Osteoblast (primary cell): ENCODE data around the gene CMTM1. TPM values are rescaled to one million over a fixed set of nuclear protein-coding genes. Genes with fewer than 3 reads are reported as not detected.

ENCODE experiments used
- DNase-seq: peaks from one replicate; pipeline ENCODE4 v3.0.0; 2011; ENCODE audit warnings: low spot score, mixed read lengths; ENCODE audit not compliant: insufficient read length; ENCODE audit errors: missing footprints
- H2AFZ ChIP-seq: 2 replicates; pipeline ENCODE4 v1.6.0; 2011; ENCODE audit warnings: mild to moderate bottlenecking, low read length
- H3K27ac ChIP-seq: 2 replicates; pipeline ENCODE4 v1.5.1; 2011; ENCODE audit warnings: mild to moderate bottlenecking, low read depth, low read length, moderate library complexity
- H3K27me3 ChIP-seq: 2 replicates; pipeline ENCODE4 v1.6.0; 2012; ENCODE audit warnings: mild to moderate bottlenecking, control low read depth, inconsistent platforms, low read length, moderate library complexity; ENCODE audit not compliant: insufficient read depth
- H3K36me3 ChIP-seq: 2 replicates; pipeline ENCODE4 v1.5.1; 2011; ENCODE audit warnings: mild to moderate bottlenecking, low read length, control low read depth, moderate library complexity; ENCODE audit not compliant: insufficient read depth
- H3K4me1 ChIP-seq: 2 replicates; pipeline ENCODE4 v1.5.1; 2011; ENCODE audit warnings: mild to moderate bottlenecking, low read length, control low read depth, moderate library complexity; ENCODE audit not compliant: insufficient read depth
- H3K4me2 ChIP-seq: 2 replicates; pipeline ENCODE4 v1.6.0; 2011; ENCODE audit warnings: mild to moderate bottlenecking, low read length; ENCODE audit not compliant: insufficient read depth
- H3K4me3 ChIP-seq: fragments of 200-600 bp; sonication (generic); 3 replicates; pipeline ENCODE4 v1.5.1; 2012; ENCODE audit warnings: mild to moderate bottlenecking, low read length, inconsistent platforms; ENCODE audit not compliant: insufficient read depth
- H3K79me2 ChIP-seq: 2 replicates; pipeline ENCODE4 v1.6.0; 2012; ENCODE audit warnings: mild to moderate bottlenecking, low read length, control low read depth, inconsistent platforms; ENCODE audit not compliant: insufficient read depth
- H3K9me3 ChIP-seq: 2 replicates; pipeline ENCODE4 v1.5.1; 2011; ENCODE audit warnings: low read depth, low read length, control low read depth
- H4K20me1 ChIP-seq: 2 replicates; pipeline ENCODE4 v1.6.0; 2012; ENCODE audit warnings: mild to moderate bottlenecking, low read length, control low read depth; ENCODE audit not compliant: insufficient read depth
- total RNA-seq: library from RNA; depleted of rRNA; stranded (reverse); fragments of >200 nt; gene quantifications from 2 replicates; pipeline ENCODE4 v1.2.3, GENCODE V29; 2012
- TF ChIP-seq, protein P1 (sequence below): IDR thresholded peaks from 2 replicates; pipeline ENCODE4 v1.5.1; 2011; ENCODE audit warnings: mild to moderate bottlenecking, low read depth, low read length, moderate library complexity; ENCODE audit errors: extremely low read depth

Gene CMTM1
- total RNA-seq, 1 donor = 4.0 TPM

- no peak for DNase-seq
These were observed 22.1 kb upstream of the CMTM1 start for GRCh38 chr16:66544016-66544757.

GRCh38 chr16:66547101-66547989 lies 18.9 kb upstream of the CMTM1 start:
- H2AFZ ChIP-seq = no peak overlapping the region
- no peaks in the 10 kb centered on the region for H3K27me3 ChIP-seq
- TF ChIP-seq, protein P1, sequence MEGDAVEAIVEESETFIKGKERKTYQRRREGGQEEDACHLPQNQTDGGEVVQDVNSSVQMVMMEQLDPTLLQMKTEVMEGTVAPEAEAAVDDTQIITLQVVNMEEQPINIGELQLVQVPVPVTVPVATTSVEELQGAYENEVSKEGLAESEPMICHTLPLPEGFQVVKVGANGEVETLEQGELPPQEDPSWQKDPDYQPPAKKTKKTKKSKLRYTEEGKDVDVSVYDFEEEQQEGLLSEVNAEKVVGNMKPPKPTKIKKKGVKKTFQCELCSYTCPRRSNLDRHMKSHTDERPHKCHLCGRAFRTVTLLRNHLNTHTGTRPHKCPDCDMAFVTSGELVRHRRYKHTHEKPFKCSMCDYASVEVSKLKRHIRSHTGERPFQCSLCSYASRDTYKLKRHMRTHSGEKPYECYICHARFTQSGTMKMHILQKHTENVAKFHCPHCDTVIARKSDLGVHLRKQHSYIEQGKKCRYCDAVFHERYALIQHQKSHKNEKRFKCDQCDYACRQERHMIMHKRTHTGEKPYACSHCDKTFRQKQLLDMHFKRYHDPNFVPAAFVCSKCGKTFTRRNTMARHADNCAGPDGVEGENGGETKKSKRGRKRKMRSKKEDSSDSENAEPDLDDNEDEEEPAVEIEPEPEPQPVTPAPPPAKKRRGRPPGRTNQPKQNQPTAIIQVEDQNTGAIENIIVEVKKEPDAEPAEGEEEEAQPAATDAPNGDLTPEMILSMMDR = no peak
- no peak overlapping the region for H3K4me3 ChIP-seq
- H3K4me1 ChIP-seq = peaks cover 24% of the 10 kb centered on the region
- DNase-seq = no peak
- no peak overlapping the region for H3K27ac ChIP-seq
- peaks cover 4% of the 10 kb centered on the region for H3K36me3 ChIP-seq
- no peaks in the 10 kb centered on the region for H4K20me1 ChIP-seq
- H3K4me2 ChIP-seq = no peak overlapping the region
- no peaks in the 10 kb centered on the region for H3K9me3 ChIP-seq
- H3K79me2 ChIP-seq = no peaks in the 10 kb centered on the region

More at GRCh38 chr16:66544016-66544757, 22.1 kb upstream of the CMTM1 start:
- Histone ChIP-seq H2AFZ (no peak overlapping the region), H3K9me3 (no peaks in the 10 kb centered on the region), H3K4me1 (peaks cover 8% of the 10 kb centered on the region), H3K27me3 (no peaks in the 10 kb centered on the region), H3K27ac (no peak overlapping the region), H3K4me2 (no peak overlapping the region), H3K4me3 (no peak overlapping the region), H4K20me1 (no peaks in the 10 kb centered on the region), H3K36me3 (peaks cover 17% of the 10 kb centered on the region), H3K79me2 (no peaks in the 10 kb centered on the region)
- TF ChIP-seq, protein P1 = no peak

DNA sequence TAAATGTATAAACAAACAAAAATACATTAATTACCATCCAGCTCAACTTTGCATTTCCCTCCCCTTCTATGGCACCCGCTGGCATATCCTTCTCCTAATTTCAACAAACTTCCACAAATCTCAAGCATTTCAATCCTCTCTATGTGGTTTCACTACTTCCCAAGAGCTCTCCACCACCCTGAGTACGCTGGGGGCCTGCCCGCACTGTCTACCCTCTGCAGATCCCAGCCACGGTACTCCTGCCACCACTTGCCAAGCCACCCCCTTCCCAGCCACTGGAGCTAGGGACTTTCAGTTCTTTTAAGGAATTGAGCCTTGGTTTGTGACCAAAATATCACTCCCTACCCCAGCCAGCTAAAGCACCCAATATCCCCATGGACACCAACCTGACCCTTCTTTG lies 18.2 kb upstream of the CMTM1 start:
- Histone ChIP-seq H4K20me1 (no peaks in the 10 kb centered on the region), H2AFZ (no peak overlapping the region), H3K36me3 (peaks cover 4% of the 10 kb centered on the region), H3K27ac (no peak overlapping the region), H3K9me3 (no peaks in the 10 kb centered on the region), H3K27me3 (no peaks in the 10 kb centered on the region), H3K79me2 (peaks cover 7% of the 10 kb centered on the region), H3K4me1 (peaks cover 28% of the 10 kb centered on the region), H3K4me2 (no peak overlapping the region), H3K4me3 (no peak overlapping the region)
- TF ChIP-seq, protein P1 = no peak
- DNase-seq = no peak

DNA sequence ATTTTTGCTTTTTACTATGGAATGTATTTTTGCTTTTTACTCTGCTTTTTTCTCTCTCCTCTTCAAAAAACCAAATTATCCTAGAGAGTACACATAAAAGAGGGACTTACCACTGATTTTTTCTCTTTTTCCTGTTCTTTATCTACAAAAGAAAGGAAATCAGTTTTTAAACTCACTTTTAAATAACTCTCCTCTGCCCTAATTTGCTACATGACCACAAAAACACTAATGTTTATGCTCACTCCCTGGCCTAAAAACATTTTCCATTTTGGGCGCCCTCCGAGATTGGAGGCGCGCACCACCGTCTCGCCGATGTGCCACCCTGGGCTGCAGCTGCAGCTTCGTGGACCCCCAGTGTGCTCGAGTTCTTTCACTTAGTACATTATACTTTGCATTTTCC lies 17.4 kb upstream of the CMTM1 start:
- Histone ChIP-seq H3K79me2 (peaks cover 15% of the 10 kb centered on the region), H3K4me1 (peaks cover 36% of the 10 kb centered on the region), H3K9me3 (no peaks in the 10 kb centered on the region), H2AFZ (peak overlapping the region; percentile 96), H3K4me3 (peak overlapping the region; percentile 84), H3K36me3 (peaks cover 4% of the 10 kb centered on the region), H3K27ac (peak overlapping the region; percentile 78), H4K20me1 (no peaks in the 10 kb centered on the region), H3K27me3 (no peaks in the 10 kb centered on the region), H3K4me2 (peak overlapping the region; percentile 94)
- no peak for DNase-seq
- TF ChIP-seq, protein P1 = no peak
